ENCODE measurements around the gene TRIM33. TPM values are rescaled to one million over a fixed set of nuclear protein-coding genes. Genes with fewer than 3 reads are reported as not detected.
A peak's percentile ranks its signal among the peaks of the same experiment; 100 is the strongest.

TRIM33 gene
- total and polyA plus RNA-seq, 12 donors: 3.5 to 28.7 (median 20.0) TPM

DNA sequence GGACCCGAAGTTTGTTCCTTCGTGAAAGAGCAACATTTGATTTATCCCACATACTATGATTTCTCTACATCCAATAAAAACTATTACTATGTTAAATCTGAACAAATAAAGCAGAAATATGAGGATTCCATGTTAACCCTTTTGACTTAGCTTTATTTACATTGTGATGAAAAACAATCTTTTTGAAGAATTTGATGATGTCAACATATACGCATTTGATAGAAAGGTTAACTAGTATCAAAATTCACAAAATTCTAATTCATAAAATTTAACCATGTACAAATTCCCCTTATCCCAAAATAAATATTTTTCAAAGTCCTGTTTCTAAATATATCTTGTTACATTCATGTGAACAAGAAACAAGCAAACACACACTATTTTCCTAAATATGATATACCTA, 74.2 kb downstream of the TRIM33 start:
- Histone ChIP-seq H3K4me3 (no peak overlapping the region), H3K4me1 (peaks cover 0 to 26% (median 0%) of the 10 kb centered on the region in 9 donors), H3K36me3 (peaks cover 0 to 49% (median 12%) of the 10 kb centered on the region in 9 donors), H3K27ac (no peak overlapping the region), H3K9me3 (peaks cover 0 to 5% (median 0%) of the 10 kb centered on the region in 11 donors), H3K27me3 (no peaks in the 10 kb centered on the region)
- no peak for ATAC-seq
- DNase-seq: no peak
- TF ChIP-seq, protein P1, sequence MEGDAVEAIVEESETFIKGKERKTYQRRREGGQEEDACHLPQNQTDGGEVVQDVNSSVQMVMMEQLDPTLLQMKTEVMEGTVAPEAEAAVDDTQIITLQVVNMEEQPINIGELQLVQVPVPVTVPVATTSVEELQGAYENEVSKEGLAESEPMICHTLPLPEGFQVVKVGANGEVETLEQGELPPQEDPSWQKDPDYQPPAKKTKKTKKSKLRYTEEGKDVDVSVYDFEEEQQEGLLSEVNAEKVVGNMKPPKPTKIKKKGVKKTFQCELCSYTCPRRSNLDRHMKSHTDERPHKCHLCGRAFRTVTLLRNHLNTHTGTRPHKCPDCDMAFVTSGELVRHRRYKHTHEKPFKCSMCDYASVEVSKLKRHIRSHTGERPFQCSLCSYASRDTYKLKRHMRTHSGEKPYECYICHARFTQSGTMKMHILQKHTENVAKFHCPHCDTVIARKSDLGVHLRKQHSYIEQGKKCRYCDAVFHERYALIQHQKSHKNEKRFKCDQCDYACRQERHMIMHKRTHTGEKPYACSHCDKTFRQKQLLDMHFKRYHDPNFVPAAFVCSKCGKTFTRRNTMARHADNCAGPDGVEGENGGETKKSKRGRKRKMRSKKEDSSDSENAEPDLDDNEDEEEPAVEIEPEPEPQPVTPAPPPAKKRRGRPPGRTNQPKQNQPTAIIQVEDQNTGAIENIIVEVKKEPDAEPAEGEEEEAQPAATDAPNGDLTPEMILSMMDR (IDR thresholded peaks at IDR 0.05): no peak
- intact Hi-C loops (cut with DNase I): no loop called here
- WGBS, 2 donors: 94 to 97% methylated on average over 3 of the region's 3 CpGs

DNA sequence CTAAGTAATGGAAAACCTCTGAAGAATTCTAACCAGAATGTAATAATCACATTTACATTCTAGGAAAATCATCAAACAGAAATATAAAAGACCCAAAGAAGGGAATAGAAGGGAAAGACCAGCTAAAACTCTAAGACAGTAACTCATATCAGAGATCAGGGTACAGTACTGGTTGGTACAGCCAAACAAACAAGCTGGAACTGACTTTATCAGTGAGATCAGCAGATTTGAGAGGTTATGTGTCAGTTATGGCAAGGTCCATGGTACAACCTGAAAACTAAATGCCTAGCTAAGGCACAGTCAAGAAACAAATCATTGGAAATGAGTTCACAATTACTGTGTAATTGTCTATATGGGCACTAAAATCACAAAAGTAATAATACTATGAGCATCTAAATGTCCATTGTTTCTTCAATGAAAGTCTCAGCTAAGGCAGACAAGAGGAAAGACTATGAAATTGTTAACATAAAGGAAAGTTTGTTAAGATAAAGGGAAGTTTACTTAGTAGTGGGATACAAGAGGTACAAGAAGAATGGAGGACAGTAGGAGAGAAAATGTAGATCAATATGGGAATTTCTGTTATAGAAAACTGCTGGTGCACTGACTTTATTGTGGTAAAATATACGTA, 75.8 kb downstream of the TRIM33 start:
- H3K4me1 ChIP-seq: peaks cover 0 to 33% (median 3%) of the 10 kb centered on the region in 9 donors

DNA sequence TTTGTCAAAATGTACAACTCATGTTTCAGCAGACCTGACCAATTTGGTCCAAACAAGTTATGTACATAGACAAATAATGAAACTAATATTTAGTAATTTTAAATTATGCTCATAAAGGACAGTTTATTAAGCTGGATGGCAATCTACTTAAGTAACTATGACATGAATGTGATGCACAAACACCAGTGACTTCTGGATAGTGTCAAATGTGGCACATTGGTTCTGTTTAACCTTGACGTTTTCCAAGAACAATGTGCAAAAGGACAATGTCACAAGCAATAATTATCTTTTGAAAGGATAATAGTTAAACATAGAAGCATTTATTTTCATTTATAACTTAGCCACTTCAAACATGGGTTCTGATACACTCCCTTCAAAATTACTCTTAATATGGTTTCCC, 80.0 kb downstream of the TRIM33 start:
- H3K27me3 ChIP-seq: no peaks in the 10 kb centered on the region
- TF ChIP-seq, protein P1 (IDR thresholded peaks at IDR 0.05): no peak
- intact Hi-C loops (cut with DNase I): loop anchor here in 1 of 10 donors (5.0 kb wide), 1 partner anchor 81 kb away; the partner anchor contains the start of gene TRIM33
- H3K4me3 ChIP-seq: no peak overlapping the region
- peak in 4 of 8 donors; percentile 63 to 80 (median 76) for ATAC-seq
- peaks cover 0 to 53% (median 2%) of the 10 kb centered on the region in 9 donors for H3K36me3 ChIP-seq
- peak overlapping the region in 6 of 10 donors; percentile 25 to 65 (median 48) for H3K27ac ChIP-seq
- DNase-seq: peak in 1 of 2 donors; percentile 16
- H3K4me1 ChIP-seq: peaks cover 0 to 38% (median 7%) of the 10 kb centered on the region in 9 donors
- 29 to 51% methylated on average over 1 of the region's 1 CpG for WGBS, 2 donors
- no peaks in the 10 kb centered on the region for H3K9me3 ChIP-seq

More for the DNA sequence above, 75.8 kb downstream of the TRIM33 start:
- WGBS, 2 donors: 95 to 100% methylated on average over 1 of the region's 1 CpG
- Histone ChIP-seq H3K9me3 (peaks cover 0 to 5% (median 0%) of the 10 kb centered on the region in 11 donors), H3K27ac (no peak overlapping the region), H3K27me3 (no peaks in the 10 kb centered on the region), H3K36me3 (peaks cover 0 to 48% (median 4%) of the 10 kb centered on the region in 9 donors), H3K4me3 (no peak overlapping the region)
- TF ChIP-seq, protein P1 (IDR thresholded peaks at IDR 0.05): no peak
- DNase-seq: no peak
- intact Hi-C loops (cut with DNase I): no loop called here
- no peak for ATAC-seq

DNA sequence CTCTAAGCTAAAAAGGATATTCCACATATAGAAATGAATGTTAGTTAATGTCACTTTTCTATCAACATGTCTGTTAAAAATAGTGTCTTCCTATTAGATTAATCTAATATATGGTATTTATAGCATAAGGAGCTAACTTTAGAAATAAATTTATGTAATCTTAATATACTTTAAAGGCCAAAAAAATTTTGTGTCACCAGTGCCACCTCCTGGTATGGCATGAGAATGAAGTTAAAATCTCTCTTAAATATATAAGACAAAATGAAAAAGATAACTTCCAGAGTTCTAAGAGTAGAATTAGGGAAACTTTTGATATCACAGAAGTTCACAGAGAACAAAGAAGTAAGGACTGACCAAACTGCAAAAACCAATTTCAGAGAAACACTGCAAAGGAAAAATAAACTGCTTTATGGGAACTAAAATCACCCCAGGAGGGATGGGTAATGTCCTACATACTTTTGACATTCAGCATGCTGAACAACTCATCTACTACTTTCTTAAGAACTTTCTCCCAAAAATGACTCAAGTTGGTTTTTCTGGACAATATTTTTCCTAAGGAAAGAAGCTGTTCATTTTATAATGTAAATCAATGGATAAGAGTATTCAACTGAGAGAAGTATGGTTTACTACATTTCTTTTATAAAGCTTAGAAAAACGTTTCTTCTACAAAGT, 82.8 kb downstream of the TRIM33 start:
- 64 to 65% methylated on average over 1 of the region's 1 CpG for WGBS, 2 donors
- no peak overlapping the region for H3K4me3 ChIP-seq
- ATAC-seq: peak in 1 of 8 donors; percentile 12
- H3K9me3 ChIP-seq: no peaks in the 10 kb centered on the region
- TF ChIP-seq, protein P1 (IDR thresholded peaks at IDR 0.05): peak in 8 of 9 donors; percentile 18 to 61 (median 51)
- no peak for DNase-seq
- peaks cover 0 to 19% (median 5%) of the 10 kb centered on the region in 9 donors for H3K4me1 ChIP-seq
- H3K27me3 ChIP-seq: no peaks in the 10 kb centered on the region
- H3K36me3 ChIP-seq: peaks cover 0 to 78% (median 16%) of the 10 kb centered on the region in 9 donors
- intact Hi-C loops (cut with DNase I): loop anchor here in 6 of 10 donors (2.0 to 10.0 kb wide), 3 partner anchors 81 to 83 kb away; no protein-coding TSS in a partner anchor
- H3K27ac ChIP-seq: peak overlapping the region in 2 of 10 donors; percentile 4 to 15
